HG03066 (cell line): Measurements from ENCODE around the gene PRPF6.
"Not testable (repeated sequence)": the region's sequence is repeated elsewhere in the genome, so short reads cannot be mapped to it uniquely, and the experiment has no call there.

Experiments used
- ATAC-seq: cut with Tn5 transposase; IDR thresholded peaks from one replicate; pipeline ENCODE4 v1.9.1; 2021; ENCODE audit warnings: low read depth; ENCODE audit not compliant: unreplicated experiment

PRPF6 gene

DNA sequence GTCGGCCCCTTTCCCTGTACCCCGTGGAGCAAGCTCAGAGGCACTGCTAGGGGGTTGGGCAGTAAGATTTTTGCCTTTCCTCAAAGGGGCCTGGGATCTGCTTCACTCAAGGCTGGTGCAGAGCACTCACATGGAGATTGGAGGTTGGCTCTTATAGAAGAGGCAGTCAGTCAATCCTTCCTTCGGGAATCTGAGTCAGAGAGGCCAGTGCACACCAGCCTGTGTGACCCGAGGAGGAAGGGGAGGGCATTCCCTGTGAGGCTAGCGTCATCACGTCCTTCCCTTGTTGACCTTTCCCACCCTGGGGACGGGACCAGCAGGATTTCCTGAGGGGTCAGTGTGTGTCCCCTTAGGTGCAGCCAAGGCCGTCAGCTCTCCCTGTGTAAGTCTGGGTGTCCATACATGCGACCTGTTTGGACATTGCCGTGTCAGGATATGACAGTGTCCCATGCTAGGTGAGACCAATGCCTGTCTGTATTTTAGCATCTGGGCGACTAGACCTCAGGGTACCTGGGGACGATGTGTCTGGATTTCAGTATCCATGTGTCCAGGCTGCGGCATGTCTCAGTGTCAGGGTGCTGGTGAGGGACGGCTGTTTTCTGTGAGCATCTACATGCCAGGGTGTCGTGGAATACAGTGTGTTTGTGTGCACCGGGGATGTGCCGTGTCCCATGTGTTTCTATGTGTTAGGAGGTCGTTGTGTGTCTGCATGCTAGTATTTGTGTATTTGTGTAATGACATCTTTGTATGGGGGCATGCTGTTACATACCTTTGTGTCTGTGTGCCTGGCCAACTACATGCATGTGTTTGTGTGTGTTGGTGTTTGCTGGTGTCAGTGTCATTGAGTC is 8.4 kb upstream of the PRPF6 start:
- ATAC-seq, result no peak

DNA sequence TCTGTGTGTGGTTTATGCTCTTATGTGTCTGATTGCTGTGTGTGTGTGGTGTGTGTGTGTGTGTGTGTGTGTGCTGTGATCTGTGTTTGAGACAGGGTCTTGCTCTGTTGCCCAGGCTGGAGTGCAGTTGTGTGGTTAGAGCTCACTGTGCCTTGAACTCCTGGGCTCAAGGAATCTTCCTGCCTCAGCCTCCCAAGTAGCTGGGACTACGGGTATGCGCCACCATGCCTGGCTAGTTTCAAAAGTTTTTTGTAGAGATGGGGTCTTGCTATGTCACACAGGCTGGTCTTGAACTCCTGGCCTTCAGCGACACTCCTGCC is 7.8 kb upstream of the PRPF6 start:
- no peak for ATAC-seq

DNA sequence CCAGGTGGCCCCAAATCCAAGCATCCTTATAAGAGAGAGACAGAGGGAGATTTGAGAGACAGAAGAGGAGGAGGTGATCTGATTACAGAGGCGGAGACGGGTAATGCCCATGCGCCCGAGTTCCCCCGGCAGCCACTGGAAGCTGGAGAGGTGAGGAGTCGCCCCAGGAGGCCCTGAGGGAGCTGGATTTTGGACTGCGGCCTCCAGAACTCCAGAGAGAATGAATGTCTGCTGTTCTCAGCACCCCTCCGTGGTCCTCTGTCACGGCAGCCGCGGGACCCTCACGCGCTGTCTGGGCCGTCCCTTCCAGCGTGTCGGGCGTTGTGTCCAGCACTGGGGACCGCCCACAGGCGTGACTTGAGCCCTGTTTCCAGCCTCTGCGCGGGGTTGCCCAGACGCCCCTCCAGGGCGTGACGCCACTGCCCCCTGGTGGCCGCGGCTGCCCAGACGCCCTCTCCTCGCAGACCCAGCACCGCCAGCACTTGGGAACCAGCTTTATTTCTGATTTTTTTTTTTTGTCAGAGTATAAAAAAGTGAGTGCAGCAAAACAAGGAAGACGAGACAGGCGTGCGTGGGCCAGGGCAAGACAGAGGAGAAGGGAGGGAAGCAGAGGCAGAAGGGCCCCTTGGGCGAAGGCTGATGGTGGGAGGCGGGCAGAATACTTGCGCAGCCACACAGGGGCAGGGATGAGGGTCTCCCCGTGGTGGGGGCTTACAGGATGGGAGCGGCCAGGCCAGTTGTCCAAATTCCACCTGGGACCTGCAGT is 7.1 kb upstream of the PRPF6 start:
- ATAC-seq, result no peak

DNA sequence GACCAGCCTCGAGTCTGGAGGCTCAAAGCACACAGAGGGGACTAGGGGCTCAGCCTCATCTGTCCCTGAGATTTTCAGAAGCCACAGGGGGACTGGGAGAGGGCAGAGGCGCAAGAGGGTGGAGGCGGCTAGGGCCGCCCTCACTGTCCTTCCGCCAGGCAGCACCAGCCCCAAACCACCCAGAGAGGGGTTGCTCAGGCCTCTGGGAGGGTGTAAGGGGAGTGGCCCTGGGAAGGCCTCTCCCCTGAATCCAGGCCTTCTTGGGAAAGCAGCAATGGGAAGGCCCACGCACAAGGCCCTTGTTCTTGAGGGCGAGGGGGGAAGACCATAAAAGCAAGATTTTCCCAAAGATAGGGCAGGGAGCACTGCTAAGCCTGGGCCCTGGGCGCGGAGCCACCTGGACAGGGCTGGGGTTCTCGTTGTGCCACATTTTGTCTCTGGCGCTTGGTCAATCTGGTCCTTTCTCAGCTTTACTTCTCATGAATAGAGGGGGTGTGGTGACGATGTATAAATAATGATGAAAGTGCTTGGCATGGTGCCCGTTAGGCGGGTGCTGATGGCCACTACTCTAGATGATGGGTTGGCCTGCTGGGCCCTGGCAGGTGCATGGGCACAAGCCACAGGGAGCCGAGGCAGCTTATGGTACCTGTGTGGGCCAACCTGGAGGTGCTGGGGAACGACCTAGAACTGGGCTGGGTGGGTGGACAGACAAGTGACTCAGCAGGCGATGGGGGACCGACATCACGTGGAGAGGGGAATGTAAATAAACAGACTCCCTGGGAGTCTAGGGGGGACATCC is 6.3 kb upstream of the PRPF6 start:
- ATAC-seq, result no peak

DNA sequence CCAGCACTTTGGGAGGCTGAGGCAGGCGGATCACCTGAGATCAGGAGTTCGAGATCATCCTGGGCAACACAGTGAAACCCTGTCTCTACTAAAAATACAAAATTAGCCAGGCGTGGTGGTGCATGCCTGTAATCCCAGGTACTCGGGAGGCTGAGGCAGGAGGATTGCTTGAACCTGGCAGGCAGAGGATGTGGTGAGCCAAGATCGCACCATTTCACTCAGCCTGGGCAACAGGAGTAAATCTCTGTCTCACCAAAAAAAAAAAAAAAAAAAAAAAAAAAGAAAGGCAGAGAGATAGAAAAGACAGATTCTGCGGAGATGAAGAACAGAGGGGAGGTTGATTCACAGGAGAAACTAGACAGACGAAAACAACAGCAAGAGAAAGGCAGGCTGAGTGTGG is 4.4 kb upstream of the PRPF6 start:
- not testable (repeated sequence) for ATAC-seq

DNA sequence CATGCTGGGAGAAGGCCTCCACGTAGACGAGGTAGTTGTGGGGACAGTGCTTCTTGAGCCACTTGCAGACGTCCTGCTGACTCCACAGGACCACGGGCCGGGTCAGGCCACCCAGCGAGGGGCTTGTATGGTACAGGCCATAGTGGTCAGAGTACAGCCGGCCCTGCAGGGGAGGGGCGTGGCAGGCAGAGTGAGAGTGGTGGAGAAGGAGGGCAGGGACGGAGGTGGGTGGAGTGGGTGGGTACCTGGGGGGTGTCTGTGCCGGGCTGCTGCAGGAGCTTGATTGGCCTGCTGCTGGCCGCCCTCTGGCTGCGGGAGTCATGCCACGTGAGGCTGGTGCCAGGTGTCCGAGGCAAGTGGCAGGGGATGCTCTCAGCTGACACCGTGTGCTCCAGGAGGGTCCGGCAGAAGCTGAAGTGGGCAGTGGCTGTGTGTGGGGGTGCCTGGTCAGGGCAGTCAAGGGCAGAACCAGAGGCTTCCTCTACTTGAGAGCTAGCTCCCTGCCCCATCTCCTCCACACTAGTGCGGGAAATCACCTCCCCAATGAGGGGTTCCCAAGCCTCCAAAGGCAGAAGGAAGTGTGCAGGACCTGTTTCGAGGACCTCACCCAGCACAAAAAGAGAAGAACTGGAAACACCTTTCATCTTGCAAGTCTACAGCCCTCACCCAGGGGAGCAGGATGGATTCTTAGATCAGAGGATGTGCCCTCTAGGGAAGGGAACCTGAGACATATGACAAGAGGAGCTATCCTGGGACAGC is 3.8 kb upstream of the PRPF6 start:
- no peak for ATAC-seq

DNA sequence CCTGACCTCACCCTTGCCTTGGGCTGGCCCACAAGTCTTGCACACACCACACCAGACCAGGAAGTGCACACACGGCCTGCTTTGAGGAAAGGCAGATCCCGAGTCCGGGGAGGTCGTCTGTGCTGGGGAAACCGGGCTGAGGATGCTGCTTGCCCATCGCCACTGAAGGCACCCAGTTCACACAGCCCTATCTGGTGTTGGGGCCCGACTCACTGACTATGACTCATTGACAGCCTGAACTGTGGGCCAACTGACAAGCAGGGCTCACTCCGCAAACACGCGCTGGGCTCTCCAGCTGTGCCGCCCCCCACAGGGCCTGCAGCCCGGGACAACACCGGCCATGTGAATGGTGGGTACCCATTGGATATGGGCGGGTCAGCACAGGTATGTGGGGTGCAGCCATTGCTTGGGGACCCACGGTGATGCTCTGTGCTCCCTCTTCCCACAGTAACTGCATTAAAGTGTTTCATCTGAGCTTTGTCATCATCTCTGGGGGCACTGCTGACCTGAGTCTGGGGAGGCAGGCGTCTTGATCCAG is 3.1 kb upstream of the PRPF6 start:
- ATAC-seq, result no peak

DNA sequence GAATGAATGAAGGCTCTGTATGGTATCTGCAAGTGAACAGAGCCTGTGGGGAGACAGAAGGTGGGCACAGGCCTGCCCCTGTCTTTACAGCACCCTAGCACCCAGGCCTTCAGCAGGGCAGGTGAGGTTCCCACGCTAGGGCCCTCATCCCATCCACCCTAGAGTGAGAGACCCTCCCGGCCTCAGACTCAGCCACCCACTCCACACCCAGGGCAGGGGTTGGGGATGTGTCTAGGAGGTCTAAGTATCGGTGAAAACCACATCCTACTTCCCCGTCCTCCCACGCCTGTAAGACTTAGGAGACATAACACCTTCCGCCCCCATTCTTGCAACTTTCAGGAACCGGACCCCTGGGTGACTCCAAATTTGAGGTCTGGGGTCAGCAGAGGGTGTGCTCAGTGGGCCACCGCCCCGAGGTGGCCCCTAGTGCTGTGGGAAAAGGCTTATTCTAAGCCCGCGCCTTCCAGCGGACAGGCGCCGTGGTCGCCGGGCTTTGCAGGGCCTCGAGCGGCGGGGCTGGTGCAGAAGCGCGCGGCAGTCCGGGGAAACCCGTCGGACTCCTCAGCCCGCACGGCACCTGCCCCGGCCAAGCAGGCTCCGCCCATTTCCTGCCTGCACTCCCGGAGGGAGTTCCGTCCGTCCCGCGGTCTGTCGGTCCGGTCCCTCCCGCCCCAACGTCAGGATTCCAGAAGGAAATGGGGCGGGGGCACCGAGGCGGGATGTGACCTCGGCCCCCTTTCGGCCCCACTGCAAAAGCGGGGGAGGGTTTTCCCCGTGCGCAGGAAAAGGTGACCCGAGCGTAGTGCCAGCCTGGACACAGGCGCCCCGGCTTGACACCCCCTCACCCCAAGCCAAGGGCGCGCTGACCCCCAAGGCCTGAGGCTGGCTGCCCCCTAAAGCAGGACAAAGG is 2.4 kb upstream of the PRPF6 start:
- ATAC-seq, result no peak

DNA sequence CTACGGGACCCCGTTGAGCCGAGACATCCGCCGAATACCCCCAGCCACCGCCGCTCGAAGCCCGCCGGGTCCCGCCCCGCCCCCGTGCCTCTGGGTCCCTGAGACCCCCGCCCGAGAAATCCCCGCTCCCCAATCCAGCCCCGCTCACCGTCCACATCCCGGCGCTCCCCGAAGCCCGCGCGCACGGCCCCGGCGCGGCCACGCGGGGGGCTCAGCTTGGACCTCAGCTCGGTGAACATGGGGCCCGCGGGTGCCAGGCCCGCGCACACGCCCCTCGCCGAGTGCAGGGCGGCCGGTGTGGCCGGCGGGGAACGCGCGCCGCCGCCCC is 1.7 kb upstream of the PRPF6 start:
- no peak for ATAC-seq

DNA sequence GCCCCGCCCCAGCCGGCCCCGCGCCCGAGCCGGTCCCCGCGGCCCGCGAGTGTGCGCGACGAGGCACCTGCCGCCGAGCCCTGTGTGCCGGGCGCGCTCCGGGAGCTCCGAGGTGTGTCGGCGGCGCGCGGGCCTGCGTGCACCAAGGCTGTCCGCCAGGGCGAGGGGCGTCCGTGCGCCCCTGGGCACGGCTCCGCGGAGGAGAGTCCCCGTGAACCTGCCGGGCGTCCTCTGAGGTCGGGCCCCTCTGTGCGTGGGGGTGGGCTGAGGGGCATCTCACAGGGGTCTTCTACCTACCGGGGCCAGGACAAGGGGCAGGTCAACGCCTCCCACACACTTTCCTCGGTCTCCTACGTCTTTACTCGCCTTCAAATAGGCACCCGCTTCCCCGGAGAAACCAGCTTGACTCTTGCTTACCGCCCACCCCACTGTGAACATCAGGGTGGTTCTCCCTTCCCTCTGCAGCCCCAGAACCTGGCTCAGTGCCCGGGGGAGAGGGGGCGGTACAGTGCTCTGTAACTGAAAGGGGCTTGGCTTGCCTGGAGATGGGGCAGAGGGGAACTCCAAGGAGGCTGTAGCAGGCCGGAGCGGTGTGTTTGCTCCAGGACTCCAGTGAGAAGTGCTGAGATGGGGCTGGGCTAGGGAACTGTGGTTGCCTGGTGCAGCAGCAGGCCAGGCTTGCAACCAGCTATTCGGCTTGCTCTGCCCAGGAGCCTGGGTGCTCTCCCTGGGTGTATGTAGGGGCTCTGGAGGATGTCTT is 1.2 kb upstream of the PRPF6 start, which contains the start of gene SAMD10:
SAMD10 (minus strand) TSS at position 86 of the 760 bp plus-strand sequence. CDS start 175 bp downstream, outside the sequence.
- no peak for ATAC-seq

DNA sequence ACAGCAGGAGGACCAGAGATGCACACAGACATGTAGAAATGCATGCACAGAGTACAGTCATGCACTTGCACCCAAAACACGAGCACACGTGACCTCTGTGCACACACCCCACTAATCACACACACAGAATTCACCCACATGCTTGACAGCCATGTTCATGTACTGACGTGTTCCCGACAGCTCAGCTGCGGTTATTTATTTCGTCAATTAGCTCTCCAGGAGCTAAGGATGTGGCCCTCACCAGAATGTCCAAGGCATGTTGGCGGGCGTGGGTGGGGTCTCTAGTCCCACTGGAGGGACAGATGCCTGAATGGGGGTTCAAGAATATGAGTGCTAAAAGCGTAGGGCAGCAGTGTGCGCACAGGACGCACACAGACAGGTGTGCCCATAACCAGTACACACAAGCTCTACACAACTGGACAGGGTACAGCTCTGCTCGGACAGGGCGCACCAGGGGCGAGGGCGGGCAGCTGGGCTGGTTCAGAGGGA is 571 bp upstream of the PRPF6 start:
- ATAC-seq, result no peak

DNA sequence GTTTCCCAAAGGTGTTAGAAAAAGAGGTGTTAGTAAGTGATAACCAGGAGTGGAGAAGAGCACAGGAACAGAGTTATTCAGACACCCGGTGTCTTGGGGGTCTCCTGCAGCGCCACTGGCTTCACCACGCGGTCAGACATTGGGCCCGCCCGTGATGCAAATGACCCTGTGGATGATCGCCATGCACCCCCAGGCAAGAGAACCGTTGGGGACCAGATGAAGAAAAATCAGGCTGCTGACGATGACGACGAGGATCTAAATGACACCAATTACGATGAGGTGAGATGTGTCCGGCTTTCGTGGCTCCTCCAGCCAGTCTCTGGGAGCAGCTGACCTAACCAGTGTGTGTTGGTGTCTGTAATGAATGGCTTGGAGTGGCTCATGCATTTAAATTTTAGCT is 2.0 kb downstream of the PRPF6 start:
- ATAC-seq, result no peak

DNA sequence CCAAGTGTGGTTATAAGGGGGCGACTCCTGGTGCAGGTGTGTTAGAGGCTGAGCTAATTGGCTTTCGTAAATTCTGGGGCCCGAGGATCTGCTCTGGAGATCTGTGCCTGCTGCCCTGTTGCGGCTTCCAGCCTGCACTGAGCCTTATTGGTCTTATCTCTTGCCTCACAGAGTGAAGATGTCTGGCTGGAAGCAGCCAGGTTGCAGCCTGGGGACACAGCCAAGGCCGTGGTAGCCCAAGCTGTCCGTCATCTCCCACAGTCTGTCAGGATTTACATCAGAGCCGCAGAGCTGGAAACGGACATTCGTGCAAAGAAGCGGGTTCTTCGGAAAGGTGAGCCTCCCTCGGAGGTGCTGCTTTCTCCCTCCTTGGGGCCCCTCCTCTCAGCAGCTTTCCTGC is 20.0 kb downstream of the PRPF6 start:
- ATAC-seq, result no peak

DNA sequence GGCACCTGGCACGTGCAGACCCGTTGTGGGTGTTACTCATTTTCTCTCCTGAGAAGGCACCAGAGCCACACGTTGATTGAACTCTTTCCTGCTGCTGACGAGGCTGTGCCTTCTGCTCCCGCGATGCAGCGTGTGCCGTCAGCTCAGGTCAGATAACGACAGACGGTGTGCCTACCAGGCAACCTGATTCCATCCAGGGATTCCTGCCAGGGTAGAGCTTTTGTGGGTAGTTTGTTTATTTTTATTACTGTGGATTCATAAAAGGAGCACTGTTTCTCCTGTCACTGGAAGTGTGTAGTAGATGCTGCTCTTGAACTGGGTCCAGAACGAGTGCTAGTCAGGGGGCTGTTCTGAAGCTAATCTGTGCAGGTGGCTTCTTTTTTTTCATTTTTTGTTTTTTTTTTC is 20.7 kb downstream of the PRPF6 start:
- ATAC-seq, result no peak

DNA sequence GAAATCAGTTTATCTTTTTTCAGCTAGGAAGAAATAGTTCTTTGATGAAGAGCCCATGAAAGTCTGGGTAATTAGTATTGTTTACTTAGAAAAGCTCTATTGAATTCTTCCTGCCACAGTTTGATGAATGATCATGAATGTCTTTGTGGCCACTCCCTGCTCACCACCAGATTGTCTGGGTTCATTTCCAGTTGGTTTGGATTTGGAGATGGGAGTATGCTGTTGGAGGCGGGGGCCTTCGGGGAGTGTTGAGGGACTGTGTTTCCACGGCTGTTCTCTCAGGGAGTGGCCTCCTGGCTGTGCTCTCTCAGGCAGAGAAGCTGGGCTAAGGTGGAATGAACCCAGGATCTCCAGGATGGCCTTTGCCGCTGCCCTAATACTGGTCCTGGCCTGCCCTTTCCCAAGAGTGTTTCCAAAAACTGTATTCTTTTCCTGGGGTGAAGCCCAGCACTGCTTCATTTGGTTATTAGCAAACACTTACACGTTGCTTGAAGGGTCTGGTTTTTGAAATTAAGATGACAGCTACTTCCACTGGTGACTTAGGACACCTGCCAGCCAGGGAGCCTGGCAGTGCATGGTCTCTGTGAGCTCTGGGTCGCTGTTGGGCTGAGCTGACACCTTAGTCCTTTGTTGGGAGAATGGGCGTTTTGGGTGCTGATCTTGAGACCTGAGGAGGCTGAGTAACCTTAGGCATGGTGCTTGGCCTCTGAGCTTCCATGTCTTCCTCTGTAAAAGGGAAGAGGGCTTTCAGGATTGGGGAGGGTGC is 23.2 kb downstream of the PRPF6 start:
- no peak for ATAC-seq

DNA sequence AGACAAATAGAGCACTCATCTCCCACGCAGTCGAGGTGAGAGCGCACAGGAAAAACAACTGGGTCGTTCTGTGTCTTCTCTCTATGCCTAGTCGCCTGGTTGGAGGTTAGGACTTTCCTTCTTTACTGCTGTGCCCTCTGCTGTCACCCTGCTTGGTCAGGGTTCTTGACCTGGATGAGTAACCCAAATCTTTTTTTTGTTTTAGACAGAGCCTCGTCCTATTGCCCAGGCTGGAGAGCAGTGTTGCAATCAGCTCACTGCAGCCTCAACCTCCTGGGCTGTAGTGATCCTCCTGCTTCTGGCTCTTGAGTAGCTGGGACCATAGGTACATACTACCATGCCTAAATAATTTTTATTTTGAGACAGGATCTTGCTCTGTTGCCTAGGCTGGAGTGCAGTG is 24.5 kb downstream of the PRPF6 start:
- no peak for ATAC-seq

DNA sequence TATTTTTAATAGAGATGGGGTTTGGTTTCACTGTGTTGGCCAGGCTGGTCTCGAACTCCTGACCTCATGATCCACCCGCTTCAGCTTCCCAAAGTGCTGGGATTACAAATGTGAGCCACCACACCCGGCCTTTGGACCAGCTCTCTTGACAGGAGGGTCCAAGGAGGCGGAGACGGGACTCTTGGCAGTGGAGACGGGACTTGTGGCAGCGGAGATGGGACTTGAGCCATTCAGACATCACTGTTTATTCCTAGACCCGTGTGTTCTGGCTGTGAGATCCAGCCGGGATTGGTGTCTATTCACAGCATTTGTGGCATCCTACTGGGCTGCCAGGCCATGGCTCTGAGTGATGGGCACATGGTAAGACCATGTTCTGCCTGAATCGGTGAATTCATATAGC is 25.6 kb downstream of the PRPF6 start:
- ATAC-seq, result no peak

DNA sequence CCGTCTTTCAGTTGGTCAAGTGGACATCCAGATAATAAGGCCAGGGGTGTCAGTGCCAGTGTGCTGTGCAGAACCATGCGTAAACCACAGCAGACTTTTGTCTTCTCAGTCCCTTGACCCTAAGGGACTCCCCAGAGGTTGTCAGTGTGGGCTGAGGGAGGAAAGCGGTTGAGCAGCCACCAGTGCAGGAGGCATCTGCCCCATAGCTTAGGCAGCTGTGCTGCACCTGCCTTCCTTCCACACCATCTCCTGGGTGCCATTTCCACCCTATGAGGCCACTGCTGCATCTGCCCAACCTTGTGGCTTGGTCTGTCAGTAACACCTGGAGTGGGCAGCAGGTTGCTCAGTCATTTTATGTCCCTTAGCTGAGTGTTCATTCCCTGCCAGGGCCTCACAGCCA is 26.0 kb downstream of the PRPF6 start:
- ATAC-seq, result no peak
